Measurements from ENCODE around the gene BTBD18. TPM values are rescaled to one million over a fixed set of nuclear protein-coding genes. Genes with fewer than 3 reads are reported as not detected.

BTBD18 gene
- total RNA-seq, 2 experiments from 2014 or later: not detected

Other genes with a start within 250 kb of the BTBD18 start
- 10 to 100 TPM; 22.9 to 23.4 TPM for gene SLC43A1, start 236.1 kb downstream of the BTBD18 start, total RNA-seq
- gene TIMM10, start 221.1 kb downstream of the BTBD18 start, total RNA-seq: 10 to 100 TPM; 87.3 to 97.7 TPM
- gene SMTNL1, start 214.2 kb downstream of the BTBD18 start, total RNA-seq: not detected
- 100 to 1,000 TPM; 303 to 350 TPM for gene UBE2L6, start 184.1 kb downstream of the BTBD18 start, total RNA-seq
- under 1 TPM in 1 of 2 experiments, not detected in 1; 0.23 TPM for gene SERPING1, start 154.1 kb downstream of the BTBD18 start, total RNA-seq
- under 1 TPM; 0.17 to 0.19 TPM for gene YPEL4, start 101.9 kb downstream of the BTBD18 start, total RNA-seq
- gene CLP1, start 94.1 kb downstream of the BTBD18 start, total RNA-seq: 10 to 100 TPM; 17.1 to 21.2 TPM
- 10 to 100 TPM; 62.9 to 65.5 TPM for gene ZDHHC5, start 83.7 kb downstream of the BTBD18 start, total RNA-seq
- gene MED19, start 39.6 kb downstream of the BTBD18 start, total RNA-seq: 10 to 100 TPM; 11.8 to 12.2 TPM
- gene TMX2, start 39.2 kb downstream of the BTBD18 start, total RNA-seq: 10 to 100 TPM; 62.9 to 74.2 TPM
- 100 to 1,000 TPM; 129 to 181 TPM for gene SELENOH, start 10.3 kb downstream of the BTBD18 start, total RNA-seq
- gene CTNND1, start 10.0 kb upstream of the BTBD18 start, total RNA-seq: 1 to 10 TPM; 5.1 TPM